Activated B cell treated with CpG ODN at 0.5 μM for 24 hours (primary cell): Measurements from ENCODE around the gene CAMTA1. TPM values are rescaled to one million over a fixed set of nuclear protein-coding genes. Genes with fewer than 3 reads are reported as not detected.

ENCODE experiments used
- ATAC-seq: fragments of 200-7000 bp; cut with Tn5 transposase; one replicate; pipeline ENCODE4 v1.10.0; 2021; ENCODE audit warnings: low read depth, mild to moderate bottlenecking, moderate library complexity
- CTCF ChIA-PET: fragments of 350-600 bp; sonication (Branson Sonifier 250); formaldehyde crosslinking; loops from one replicate; lab custom pipeline; 2021; ENCODE audit warnings: antibody characterized with exemption; lab: Charles Lee
- POLR2A ChIA-PET: fragments of 350-600 bp; sonication (Branson Sonifier 250); formaldehyde crosslinking; loops from one replicate; lab custom pipeline; 2021; ENCODE audit warnings: antibody characterized with exemption; lab: Charles Lee
- DNase-seq: peaks from one replicate; pipeline ENCODE4 v3.0.0; 2022
- H3K27ac Mint-ChIP-seq: one replicate; pipeline ENCODE4 v1.8.0; 2020; ENCODE audit warnings: mixed read lengths
- H3K27me3 Mint-ChIP-seq: one replicate; pipeline ENCODE4 v1.8.0; 2021; ENCODE audit warnings: mixed read lengths
- H3K36me3 Mint-ChIP-seq: one replicate; pipeline ENCODE4 v1.8.0; 2021; ENCODE audit warnings: low read depth, mixed read lengths
- H3K4me1 Mint-ChIP-seq: one replicate; pipeline ENCODE4 v1.8.0; 2021; ENCODE audit warnings: mixed read lengths
- H3K4me3 Mint-ChIP-seq: one replicate; pipeline ENCODE4 v1.8.0; 2020; ENCODE audit warnings: mild to moderate bottlenecking, mixed read lengths
- H3K9me3 Mint-ChIP-seq: one replicate; pipeline ENCODE4 v1.8.0; 2020; ENCODE audit warnings: mixed read lengths
- CTCF ChIP-seq: fragments of 200-600 bp; IDR thresholded peaks from one replicate; pipeline ENCODE4 v1.8.0; 2022; ENCODE audit warnings: antibody characterized with exemption, mild to moderate bottlenecking
- intact Hi-C: fragments of 100-400 bp; cut with micrococcal nuclease; formaldehyde crosslinking; loops from one replicate; pipeline ENCODE4 v1.15.1; 2024
- total RNA-seq: library from RNA; stranded (reverse); gene quantifications from 2 replicates; pipeline ENCODE4 v1.2.3, GENCODE V29; 2022

Gene CAMTA1
- total RNA-seq, 1 donor from 2014 or later, result 49.8 TPM

DNA sequence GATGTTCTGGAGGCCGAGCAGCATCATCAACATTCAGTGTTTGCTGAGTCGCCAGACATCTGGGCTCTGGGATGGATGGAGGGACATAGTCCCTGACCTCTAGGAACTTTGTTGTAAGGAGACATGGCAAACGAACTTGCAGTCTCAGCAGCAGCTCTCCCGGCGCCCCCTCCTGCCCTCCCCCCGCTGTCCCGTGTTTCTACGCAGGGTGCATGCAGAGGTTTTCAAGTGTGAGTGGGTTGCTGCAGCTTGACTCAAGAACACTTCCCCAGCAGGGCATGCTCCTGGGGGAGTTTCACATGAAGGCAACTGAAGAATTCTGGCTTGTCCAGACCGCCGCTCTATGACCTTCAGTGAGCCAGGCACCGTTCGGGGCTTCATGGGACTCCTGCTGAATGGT, 121.9 kb downstream of the CAMTA1 start:
- ChIA-PET CTCF (no interaction called here), POLR2A (no interaction called here)
- ATAC-seq, result no peak
- H3K36me3 Mint-ChIP-seq, result no peaks in the 10 kb centered on the region
- no peaks in the 10 kb centered on the region for H3K4me1 Mint-ChIP-seq
- H3K4me3 Mint-ChIP-seq, result no peak overlapping the region
- H3K27me3 Mint-ChIP-seq, result peaks cover 9% of the 10 kb centered on the region
- no peak for TF ChIP-seq CTCF
- intact Hi-C loops, result no loop called here
- no peak for DNase-seq
- no peak overlapping the region for H3K27ac Mint-ChIP-seq
- no peaks in the 10 kb centered on the region for H3K9me3 Mint-ChIP-seq

GRCh38 chr1:6907676-6908434, 122.6 kb downstream of the CAMTA1 start:
- intact Hi-C loops, result no loop called here
- DNase-seq (no peak), ATAC-seq (no peak)
- POLR2A ChIA-PET, result no interaction called here
- H3K27me3 Mint-ChIP-seq, result peaks cover 9% of the 10 kb centered on the region
- no peak overlapping the region for H3K4me3 Mint-ChIP-seq
- no peaks in the 10 kb centered on the region for H3K9me3 Mint-ChIP-seq
- no peak for TF ChIP-seq CTCF
- H3K36me3 Mint-ChIP-seq, result no peaks in the 10 kb centered on the region
- no peak overlapping the region for H3K27ac Mint-ChIP-seq
- H3K4me1 Mint-ChIP-seq, result no peaks in the 10 kb centered on the region
- CTCF ChIA-PET, result no interaction called here

GRCh38 chr1:6909401-6909800, 124.1 kb downstream of the CAMTA1 start:
- Mint-ChIP-seq H3K4me3 (no peak overlapping the region), H3K9me3 (peaks cover 3% of the 10 kb centered on the region), H3K36me3 (no peaks in the 10 kb centered on the region), H3K27me3 (peaks cover 16% of the 10 kb centered on the region), H3K4me1 (no peaks in the 10 kb centered on the region), H3K27ac (no peak overlapping the region)
- no peak for TF ChIP-seq CTCF
- ATAC-seq, result no peak
- no peak for DNase-seq
- intact Hi-C loops, result no loop called here
- POLR2A ChIA-PET, result no interaction called here
- CTCF ChIA-PET, result no interaction called here

DNA sequence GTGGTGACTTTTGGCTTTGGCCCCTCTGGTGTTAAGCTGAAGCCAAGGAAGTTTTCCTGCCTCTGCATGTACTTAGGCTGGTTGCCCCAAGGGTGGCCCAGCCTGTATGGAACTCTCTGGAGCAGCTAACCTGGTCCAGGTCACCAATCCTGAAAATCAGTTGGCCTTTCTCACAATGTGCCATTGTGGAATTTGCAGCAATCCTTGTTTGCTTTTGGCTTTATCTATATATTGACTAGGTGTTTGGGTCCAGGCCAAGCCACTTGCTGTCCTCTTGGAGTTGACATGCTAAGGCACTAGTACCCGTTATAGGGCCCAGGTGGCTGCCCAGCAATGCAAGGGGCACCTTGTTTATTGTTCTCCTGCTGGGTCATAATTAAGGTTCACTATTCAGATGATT, 124.6 kb downstream of the CAMTA1 start:
- Mint-ChIP-seq H3K4me1 (no peaks in the 10 kb centered on the region), H3K27me3 (peaks cover 18% of the 10 kb centered on the region), H3K4me3 (no peak overlapping the region), H3K9me3 (peaks cover 3% of the 10 kb centered on the region), H3K36me3 (no peaks in the 10 kb centered on the region), H3K27ac (no peak overlapping the region)
- TF ChIP-seq CTCF, result no peak
- ChIA-PET CTCF (no interaction called here), POLR2A (no interaction called here)
- ATAC-seq, result no peak
- intact Hi-C loops, result no loop called here
- DNase-seq, result no peak

- H3K36me3 Mint-ChIP-seq, result no peaks in the 10 kb centered on the region
- intact Hi-C loops, result no loop called here
- DNase-seq (no peak), ATAC-seq (no peak)
- ChIA-PET CTCF (no interaction called here), POLR2A (no interaction called here)
- H3K9me3 Mint-ChIP-seq, result peaks cover 3% of the 10 kb centered on the region
- H3K27me3 Mint-ChIP-seq, result peaks cover 22% of the 10 kb centered on the region
- no peak overlapping the region for H3K27ac Mint-ChIP-seq
- TF ChIP-seq CTCF, result no peak
- H3K4me3 Mint-ChIP-seq, result no peak overlapping the region
- no peaks in the 10 kb centered on the region for H3K4me1 Mint-ChIP-seq
Measured at GRCh38 chr1:6911021-6911941, 126.0 kb downstream of the CAMTA1 start.
